Globus pallidus (tissue), 1 donor: ENCODE results near the gene XAGE5.
"Not testable (repeated sequence)": the region's sequence is repeated elsewhere in the genome, so short reads cannot be mapped to it uniquely, and the experiment has no call there.

ENCODE experiments used
- DNase-seq: peaks from one replicate; pipeline ENCODE4 v3.0.0-alpha.2; 2015; ENCODE audit warnings: low spot score

The XAGE5 gene, protein sequence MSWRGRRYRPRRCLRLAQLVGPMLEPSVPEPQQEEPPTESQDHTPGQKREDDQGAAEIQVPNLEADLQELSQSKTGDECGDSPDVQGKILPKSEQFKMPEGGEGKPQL

DNA sequence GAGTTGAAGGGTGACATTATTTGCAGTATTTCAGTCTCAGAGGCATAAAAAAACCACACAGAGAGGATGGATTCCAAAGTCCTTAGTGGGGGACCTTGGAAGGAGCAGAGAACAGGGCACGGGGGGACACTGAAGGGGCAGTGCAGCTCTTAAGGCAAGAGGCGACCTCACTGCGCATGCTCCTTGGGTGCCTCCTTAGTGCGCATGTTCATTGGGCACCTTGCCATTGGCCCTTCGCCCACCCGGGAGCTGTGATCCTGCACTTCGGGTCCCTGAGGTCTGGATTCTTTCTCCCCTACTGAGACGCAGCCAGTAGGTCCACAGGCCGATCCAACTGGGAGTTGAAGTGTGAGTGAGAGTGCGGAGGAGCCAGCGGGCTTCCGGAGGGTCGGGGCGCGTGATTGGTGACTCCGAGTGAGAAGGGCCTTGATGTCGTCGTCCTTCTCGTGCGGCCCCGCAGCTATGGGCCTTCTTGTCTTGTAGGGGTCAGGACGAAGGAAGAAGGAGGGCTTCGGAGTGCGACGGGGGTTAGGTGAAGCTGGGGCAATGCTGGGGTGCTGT, at the start of gene XAGE5:
Gene XAGE5 (plus strand): TSS at position 223 of the 561 bp plus-strand sequence. CDS start 1,280 bp downstream, outside the sequence.
- no peak for DNase-seq

DNA sequence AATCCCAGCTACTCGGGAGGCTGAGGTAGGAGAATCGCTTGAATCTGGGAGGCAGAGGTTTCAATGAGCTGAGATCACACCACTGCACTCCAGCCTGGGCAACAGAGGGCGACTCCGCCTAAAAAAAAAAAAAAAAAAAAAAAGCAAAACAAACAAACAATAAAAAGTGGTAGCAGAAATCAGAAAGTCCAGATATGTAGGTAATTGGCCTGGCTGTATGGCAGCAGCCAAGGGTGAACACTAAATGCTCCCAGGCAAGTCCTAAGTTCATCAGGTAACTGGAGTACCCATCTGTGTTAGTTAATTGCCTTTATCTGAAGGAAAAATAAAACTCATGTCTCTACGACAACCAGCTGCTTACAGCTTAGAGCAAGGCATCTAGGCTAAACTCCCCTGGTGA, 45.1 kb upstream of the XAGE5 start:
- DNase-seq: not testable (repeated sequence)

- DNase-seq: not testable (repeated sequence)
These were observed 37.6 kb upstream of the XAGE5 start for GRCh38 chrX:52773504-52773903.

- DNase-seq: not testable (repeated sequence)
These were observed 13.8 kb upstream of the XAGE5 start, which contains the start of gene SPANXN5 for GRCh38 chrX:52797327-52797726. SPANXN5 (minus strand) TSS chrX:52797427; CDS start chrX:52797348, 79 bp downstream.

DNA sequence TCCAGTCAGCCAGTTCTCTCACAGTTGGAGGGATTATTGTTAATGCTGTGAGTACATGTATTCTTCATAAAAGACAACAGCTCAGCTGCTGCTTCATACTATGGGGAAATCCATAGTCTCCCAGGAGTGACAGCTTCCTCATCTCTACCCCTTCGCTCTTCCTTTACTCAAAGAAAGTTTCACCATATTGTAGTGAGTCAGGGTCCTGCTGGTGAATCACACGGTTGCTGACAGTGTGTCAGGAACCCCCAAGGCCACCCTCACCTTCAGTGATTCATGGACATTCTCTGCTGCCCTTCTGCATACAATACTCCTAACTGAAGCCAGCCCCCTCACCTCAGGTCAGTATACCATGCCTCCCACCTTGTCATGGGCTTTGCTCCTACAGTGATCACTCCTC, 6.2 kb upstream of the XAGE5 start:
- DNase-seq: not testable (repeated sequence)

DNA sequence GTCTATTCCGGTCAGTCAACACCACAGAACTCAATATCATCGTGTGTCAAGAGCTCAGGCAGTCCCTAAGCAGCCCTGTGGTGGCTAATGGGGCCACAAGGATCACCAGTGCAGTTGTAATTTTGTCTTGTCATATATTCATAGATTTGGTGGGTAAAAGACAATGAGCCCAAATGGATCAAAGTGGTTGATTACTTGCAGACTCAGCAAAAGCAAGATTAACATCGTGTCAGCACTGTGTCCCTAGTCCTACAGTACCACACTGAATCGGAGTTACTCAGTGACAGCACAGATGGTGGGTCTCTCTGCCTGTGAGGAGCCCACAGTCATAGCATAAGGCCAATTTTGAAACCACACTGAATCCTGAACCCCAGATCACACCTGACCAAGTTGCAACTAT, 8.7 kb downstream of the XAGE5 start:
- DNase-seq: no peak

DNA sequence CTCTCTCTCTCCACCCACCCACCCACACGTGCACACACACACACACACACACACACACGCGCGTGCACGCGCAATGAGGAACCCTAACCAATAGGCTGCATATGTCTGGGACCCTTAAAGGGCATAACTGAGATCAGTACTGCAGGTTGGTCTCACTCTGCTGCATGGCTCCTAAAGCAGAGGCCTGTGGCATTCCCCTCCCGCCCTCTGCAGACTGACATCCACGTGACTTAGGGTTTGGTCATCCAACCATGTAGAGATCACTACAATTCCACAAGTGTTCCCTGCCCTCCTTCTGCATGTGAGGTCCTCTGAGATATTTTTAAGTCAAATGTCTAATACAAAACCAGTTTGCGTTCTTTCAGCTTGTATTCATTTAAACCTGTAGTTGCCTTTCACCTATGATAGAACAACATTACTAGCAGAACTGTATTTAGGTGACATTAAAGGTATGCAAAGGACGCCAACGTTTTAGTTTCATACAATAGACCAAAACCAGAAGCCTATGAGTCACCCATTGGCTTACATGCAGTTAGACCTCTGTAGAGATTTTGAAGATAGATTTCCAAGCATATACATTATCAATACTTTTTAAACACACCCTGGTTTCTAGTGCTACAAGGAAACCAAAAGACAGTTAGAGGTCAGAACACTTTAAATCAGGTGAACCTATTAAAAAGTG, 10.1 kb downstream of the XAGE5 start:
- DNase-seq: no peak

DNA sequence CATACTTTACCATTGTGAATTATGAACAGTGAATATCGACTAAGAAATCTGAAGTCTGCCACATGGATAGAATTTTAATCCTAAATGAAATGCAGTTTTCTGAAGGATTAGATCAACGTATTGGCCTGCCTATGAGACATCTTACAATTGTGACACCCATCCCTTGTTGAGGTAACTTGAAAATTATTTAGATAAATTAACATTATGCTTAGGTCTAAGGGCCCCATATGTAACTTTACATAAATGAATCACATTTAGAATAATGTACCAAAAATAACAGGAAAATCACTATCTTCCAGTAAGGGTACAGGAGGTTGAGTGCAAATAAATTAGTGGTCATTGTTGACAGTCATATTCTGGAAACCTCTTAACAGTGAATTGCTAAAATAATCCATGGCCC, 13.5 kb downstream of the XAGE5 start:
- no peak for DNase-seq

DNA sequence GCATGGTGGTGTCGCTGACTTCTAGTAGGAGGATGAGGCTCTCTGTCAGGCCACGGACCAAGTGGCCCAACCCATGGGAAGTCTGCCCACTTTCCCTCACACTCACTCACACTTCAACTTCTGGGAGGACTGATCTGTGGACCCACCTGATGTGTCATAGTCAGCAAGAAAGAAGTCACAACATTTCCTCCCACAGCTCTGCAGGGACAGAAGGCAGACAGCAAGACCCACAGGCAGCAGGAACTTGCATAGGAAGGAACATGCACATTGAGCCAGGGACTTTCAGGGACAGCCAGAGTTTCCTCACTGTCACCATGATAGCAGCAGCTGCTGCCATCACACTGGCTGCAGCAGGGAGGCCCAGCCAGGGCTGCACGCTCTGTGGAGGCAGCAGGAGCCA, 19.5 kb downstream of the XAGE5 start:
- no peak for DNase-seq

- no peak for DNase-seq
These were observed 28.1 kb downstream of the XAGE5 start for GRCh38 chrX:52839137-52839536.

GRCh38 chrX:52843619-52844018, 32.5 kb downstream of the XAGE5 start:
- DNase-seq: not testable (repeated sequence)

GRCh38 chrX:52852110-52852860, 41.2 kb downstream of the XAGE5 start:
- DNase-seq: no peak

DNA sequence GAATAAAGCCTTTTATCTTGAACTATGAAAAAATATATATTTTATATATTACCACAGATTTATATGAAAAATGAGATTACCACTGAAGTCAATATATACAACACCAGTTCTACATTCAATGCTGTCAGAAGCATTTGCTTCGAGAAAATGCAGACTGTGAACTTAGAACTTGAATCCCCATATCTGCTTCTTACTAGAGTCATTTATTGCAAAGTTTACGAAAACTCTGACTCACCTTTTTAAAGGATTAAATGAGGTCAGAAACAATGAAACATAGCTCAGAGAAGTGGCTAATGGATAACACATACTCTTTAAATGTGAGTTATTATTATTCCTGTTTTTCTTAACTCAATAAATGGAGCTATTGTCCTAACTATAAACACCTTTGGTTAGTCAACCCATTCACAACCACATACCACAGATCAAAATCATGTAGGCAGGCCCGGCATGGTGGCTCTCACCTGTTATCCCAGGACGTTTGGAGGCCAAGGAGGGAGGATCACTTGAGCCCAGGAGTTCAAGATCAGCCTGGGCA, 46.0 kb downstream of the XAGE5 start:
- DNase-seq: not testable (repeated sequence)

DNA sequence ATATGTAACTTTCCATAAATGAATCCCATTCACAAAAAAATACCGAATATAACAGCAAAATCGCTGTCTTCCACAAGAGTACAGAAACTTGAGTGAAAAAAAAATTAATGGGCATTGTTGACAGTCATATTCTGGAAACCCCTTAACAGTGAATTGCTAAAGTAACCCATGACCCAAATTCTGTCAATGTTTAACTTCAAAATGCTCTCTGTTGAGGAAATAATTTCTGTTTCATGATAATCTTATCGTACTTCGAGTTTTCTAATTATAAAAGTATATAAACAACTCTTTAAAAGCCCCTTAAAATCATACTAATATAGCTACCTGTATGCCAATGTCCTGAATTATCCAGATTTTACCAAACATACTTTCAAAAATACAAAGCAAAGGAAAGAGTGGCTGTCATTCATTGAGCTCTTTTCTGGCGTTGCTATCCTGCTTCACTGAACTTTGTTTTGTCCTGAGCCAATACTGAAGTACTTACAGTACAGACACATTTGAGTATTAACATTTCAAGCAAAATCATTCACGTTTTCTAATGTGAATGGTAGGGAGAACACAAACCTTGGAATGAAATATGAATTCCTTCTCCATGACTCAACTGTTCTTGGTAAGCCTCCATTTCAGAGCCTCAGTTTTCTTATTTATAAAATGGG, 54.4 kb downstream of the XAGE5 start:
- DNase-seq: no peak
